Activated CD8-positive, alpha-beta memory T cell treated with anti-CD3 and anti-CD28 coated beads, Interleukin-2, amount 10 ng/mL, durations not matched to agents 7 days and 5 days (primary cell): ENCODE measurements around the gene PM20D2. TPM values are rescaled to one million over a fixed set of nuclear protein-coding genes. Genes with fewer than 3 reads are reported as not detected.

Experiments used
- ATAC-seq: fragments of 150-1000 bp; cut with Tn5 transposase; one replicate; pipeline ENCODE4 v1.10.0; 2021; ENCODE audit warnings: moderate library complexity
- CTCF ChIA-PET: fragments of 350-600 bp; sonication (Branson Sonifier 250); formaldehyde crosslinking; loops from one replicate; lab custom pipeline; 2021; ENCODE audit warnings: antibody characterized with exemption; lab: Charles Lee
- DNase-seq: peaks from one replicate; pipeline ENCODE4 v3.0.0-alpha.2; 2020
- H3K27ac Mint-ChIP-seq: one replicate; pipeline ENCODE4 v1.8.0; 2021; ENCODE audit warnings: mild to moderate bottlenecking, mixed read lengths
- H3K27me3 Mint-ChIP-seq: one replicate; pipeline ENCODE4 v1.8.0; 2021; ENCODE audit warnings: mixed read lengths
- H3K36me3 Mint-ChIP-seq: one replicate; pipeline ENCODE4 v1.8.0; 2021; ENCODE audit warnings: mild to moderate bottlenecking, mixed read lengths
- H3K4me1 Mint-ChIP-seq: one replicate; pipeline ENCODE4 v1.8.0; 2021; ENCODE audit warnings: mixed read lengths
- H3K4me3 Mint-ChIP-seq: one replicate; pipeline ENCODE4 v1.8.0; 2021; ENCODE audit warnings: mild to moderate bottlenecking, moderate library complexity, mixed read lengths
- H3K9me3 Mint-ChIP-seq: one replicate; pipeline ENCODE4 v1.8.0; 2022; ENCODE audit warnings: low read depth, mixed read lengths
- total RNA-seq, 2 experiments: library from RNA; stranded (reverse); gene quantifications; one replicate each; pipeline ENCODE4 v1.2.3, GENCODE V29; 2021

PM20D2 gene
- total RNA-seq, 2 experiments from 2014 or later: 13.1 to 16.6 TPM

DNA sequence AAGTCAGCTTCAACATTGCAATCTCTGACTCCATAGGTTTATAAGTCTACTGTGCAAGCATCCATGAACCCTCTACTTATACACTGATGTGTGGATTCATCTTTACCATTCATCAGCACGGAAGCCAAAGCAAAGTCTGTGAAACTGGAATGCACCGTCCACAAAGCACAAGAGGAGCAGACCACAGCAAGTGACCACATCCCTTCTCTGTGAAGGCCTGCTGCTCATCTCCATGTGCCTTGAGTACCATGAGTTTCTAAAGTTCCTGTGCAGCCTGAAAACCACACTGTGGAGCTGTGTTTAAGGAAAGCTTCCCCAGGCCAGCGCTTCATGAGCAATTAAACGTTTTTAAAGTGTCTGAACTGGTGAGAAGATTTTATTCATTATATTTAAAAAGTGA, 51.3 kb downstream of the PM20D2 start:
- DNase-seq (no peak), ATAC-seq (no peak)
- no peaks in the 10 kb centered on the region for H3K4me1 Mint-ChIP-seq
- no peak overlapping the region for H3K4me3 Mint-ChIP-seq
- peaks cover 5% of the 10 kb centered on the region for H3K36me3 Mint-ChIP-seq
- CTCF ChIA-PET: no interaction called here
- H3K27ac Mint-ChIP-seq: no peak overlapping the region
- H3K9me3 Mint-ChIP-seq: peaks cover 10% of the 10 kb centered on the region
- H3K27me3 Mint-ChIP-seq: peaks cover 18% of the 10 kb centered on the region

DNA sequence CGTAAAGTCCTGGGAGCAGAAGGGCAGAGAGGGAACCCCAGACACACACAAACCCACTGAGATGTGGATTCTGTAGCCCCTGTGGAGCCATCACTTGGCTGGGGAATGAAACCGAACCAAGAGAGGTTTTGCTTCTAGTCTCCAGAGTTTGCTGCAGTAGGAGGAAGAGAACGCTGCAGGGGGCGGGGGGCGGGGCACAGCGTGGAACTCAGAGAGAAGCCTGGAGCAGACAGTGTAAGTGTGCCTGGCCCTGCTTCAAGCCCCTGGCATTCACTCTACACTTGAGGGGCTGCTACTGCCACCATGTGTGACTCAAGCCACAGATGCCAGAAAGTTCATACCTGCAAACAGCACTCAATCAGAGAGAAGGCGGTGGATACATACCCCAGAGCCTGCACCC, 52.4 kb downstream of the PM20D2 start:
- Mint-ChIP-seq H3K36me3 (peaks cover 5% of the 10 kb centered on the region), H3K27ac (peak overlapping the region; percentile 15), H3K9me3 (peaks cover 10% of the 10 kb centered on the region), H3K4me3 (no peak overlapping the region), H3K4me1 (no peaks in the 10 kb centered on the region), H3K27me3 (peaks cover 18% of the 10 kb centered on the region)
- CTCF ChIA-PET: no interaction called here
- ATAC-seq: no peak
- no peak for DNase-seq

DNA sequence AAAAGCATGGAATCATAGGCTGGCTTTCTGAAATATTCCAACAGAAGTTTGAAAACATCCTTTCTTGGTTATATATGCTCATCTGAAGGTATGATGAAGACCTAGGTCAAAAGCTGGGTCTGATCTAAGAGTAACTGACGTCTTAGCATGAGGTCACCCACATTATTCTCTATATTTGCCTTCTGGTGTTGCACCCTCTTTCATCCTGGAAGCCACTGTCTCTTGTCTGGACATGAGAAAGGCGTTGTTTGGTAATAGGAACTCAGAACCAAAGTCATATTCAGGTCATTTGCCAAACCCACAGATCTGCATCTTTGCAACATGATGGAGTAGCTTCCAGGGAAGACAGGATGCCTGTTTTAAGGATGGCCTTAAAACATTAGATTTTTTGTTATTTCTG, 53.7 kb downstream of the PM20D2 start:
- Mint-ChIP-seq H3K27ac (no peak overlapping the region), H3K4me1 (no peaks in the 10 kb centered on the region), H3K4me3 (no peak overlapping the region), H3K27me3 (peaks cover 17% of the 10 kb centered on the region), H3K36me3 (peaks cover 4% of the 10 kb centered on the region), H3K9me3 (peaks cover 9% of the 10 kb centered on the region)
- CTCF ChIA-PET: no interaction called here
- no peak for ATAC-seq
- no peak for DNase-seq

DNA sequence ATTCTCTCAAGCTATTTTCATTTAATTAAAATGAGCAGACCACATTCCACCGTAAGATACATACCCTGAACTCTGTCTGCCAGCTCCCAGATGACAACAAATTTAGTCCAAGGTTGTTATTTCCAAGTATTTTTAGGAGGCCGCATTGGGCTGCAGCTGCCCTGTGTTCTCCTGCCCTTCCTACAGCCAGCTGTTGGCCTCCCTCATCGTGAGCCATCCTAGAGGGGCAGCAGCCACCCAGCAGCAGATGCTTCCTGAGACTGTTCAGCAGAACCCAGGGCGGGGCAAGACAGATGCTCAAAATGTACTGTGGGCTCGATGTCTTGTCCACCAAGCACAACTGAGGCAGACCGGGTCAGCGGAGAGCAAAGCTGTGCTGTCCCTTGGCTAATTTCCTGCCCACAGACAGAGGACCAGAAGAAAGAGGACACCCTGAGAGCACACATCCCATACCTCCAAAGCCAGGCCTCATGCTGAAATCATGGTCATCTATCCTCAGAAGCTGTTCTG, 54.9 kb downstream of the PM20D2 start:
- no peak for ATAC-seq
- Mint-ChIP-seq H3K27me3 (peaks cover 12% of the 10 kb centered on the region), H3K9me3 (peaks cover 2% of the 10 kb centered on the region), H3K4me3 (no peak overlapping the region), H3K36me3 (no peaks in the 10 kb centered on the region), H3K4me1 (no peaks in the 10 kb centered on the region), H3K27ac (no peak overlapping the region)
- CTCF ChIA-PET: interaction anchor here (0.6 kb wide), 1 partner anchor 34 kb away, joined by 3 read pairs; no protein-coding TSS in a partner anchor
- DNase-seq: no peak

DNA sequence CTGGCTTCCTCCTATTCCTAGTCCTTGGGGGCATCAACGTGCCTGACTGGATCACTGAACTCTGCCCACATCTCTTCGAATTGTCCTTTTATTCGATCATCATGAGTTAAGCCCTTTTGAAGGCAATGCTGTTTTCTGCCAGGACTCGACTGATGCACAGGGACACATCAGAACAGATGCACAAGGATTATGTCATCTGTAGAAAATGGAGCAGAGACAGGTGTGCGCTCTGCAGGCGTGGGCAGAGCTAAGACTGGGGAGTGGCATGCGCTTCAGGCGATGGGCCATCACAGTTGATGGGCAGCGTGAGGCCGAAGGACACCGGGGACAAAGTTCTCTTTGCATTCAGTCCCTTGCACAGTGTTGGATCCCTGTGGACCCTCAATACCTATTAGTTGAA, 58.2 kb downstream of the PM20D2 start:
- CTCF ChIA-PET: no interaction called here
- Mint-ChIP-seq H3K27ac (no peak overlapping the region), H3K36me3 (no peaks in the 10 kb centered on the region), H3K4me1 (no peaks in the 10 kb centered on the region), H3K27me3 (peaks cover 4% of the 10 kb centered on the region), H3K9me3 (no peaks in the 10 kb centered on the region), H3K4me3 (no peak overlapping the region)
- no peak for ATAC-seq
- no peak for DNase-seq

DNA sequence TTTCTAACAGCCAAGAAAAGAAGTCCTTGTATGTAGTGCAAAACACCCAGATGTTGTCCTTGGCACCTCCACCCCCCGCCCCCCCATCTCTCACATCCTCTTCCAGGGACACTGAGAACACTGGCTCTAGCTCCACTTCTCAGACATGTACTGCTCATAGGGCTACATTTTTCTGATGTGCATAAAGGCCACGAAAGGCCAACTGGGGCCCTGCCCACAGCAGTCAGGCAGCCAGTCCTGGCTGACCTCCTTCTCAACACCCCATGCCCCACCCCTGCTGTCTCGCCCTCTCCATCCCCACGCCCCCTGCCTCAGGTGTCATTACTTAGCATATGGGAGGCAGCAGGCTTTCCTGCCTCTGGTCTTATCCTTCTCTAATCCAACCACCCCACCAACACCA, 60.0 kb downstream of the PM20D2 start:
- Mint-ChIP-seq H3K27me3 (no peaks in the 10 kb centered on the region), H3K4me1 (no peaks in the 10 kb centered on the region), H3K9me3 (no peaks in the 10 kb centered on the region), H3K4me3 (no peak overlapping the region), H3K36me3 (no peaks in the 10 kb centered on the region), H3K27ac (no peak overlapping the region)
- ATAC-seq (no peak), DNase-seq (no peak)
- CTCF ChIA-PET: no interaction called here

DNA sequence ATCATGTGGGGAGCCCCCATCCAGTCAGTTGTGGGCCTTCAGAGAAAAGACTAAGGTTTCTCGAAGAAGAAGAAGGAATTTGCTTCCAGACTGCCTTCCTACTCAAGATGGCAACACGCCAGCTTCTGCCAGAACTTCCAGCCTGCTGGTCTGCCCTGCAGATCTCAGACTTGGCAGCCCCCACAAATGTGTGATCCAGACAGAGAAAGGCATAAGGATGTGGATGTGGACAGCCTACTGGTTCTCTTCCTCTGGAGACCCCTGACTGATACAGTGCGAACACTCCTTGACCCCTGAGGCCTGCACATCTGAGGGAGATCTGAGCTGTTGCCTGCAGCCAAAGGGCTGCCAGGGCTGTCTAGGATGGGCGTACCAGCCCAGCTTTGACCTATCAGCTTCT, 62.7 kb downstream of the PM20D2 start:
- no peak overlapping the region for H3K4me3 Mint-ChIP-seq
- ATAC-seq (no peak), DNase-seq (no peak)
- no peak overlapping the region for H3K27ac Mint-ChIP-seq
- CTCF ChIA-PET: interaction anchor here (0.5 kb wide), 1 partner anchor 680 kb away, joined by 3 read pairs; no protein-coding TSS in a partner anchor
- no peaks in the 10 kb centered on the region for H3K36me3 Mint-ChIP-seq
- H3K27me3 Mint-ChIP-seq: no peaks in the 10 kb centered on the region
- no peaks in the 10 kb centered on the region for H3K4me1 Mint-ChIP-seq
- H3K9me3 Mint-ChIP-seq: no peaks in the 10 kb centered on the region

DNA sequence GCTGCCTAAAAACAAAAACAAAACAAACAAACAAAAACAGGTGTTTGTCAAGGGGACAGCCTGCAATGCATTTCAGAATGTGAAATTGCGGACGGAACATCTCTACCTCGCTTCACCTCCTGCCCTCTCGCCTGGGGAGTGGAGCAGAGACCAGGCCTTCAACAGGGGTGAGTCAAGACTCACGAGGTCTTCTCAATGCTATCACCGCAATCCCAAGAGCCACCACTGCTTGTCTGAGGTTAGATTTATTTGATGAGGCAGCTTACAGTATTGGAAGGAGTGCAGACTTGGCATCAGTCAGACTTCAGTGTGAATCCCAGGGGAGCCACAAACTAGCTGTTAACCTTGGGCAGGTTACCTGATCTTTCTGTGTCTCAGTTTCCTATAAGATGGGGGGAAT, 63.6 kb downstream of the PM20D2 start:
- DNase-seq (no peak), ATAC-seq (no peak)
- no peaks in the 10 kb centered on the region for H3K9me3 Mint-ChIP-seq
- H3K4me1 Mint-ChIP-seq: no peaks in the 10 kb centered on the region
- H3K4me3 Mint-ChIP-seq: no peak overlapping the region
- CTCF ChIA-PET: no interaction called here
- H3K27ac Mint-ChIP-seq: no peak overlapping the region
- H3K27me3 Mint-ChIP-seq: peaks cover 3% of the 10 kb centered on the region
- no peaks in the 10 kb centered on the region for H3K36me3 Mint-ChIP-seq

DNA sequence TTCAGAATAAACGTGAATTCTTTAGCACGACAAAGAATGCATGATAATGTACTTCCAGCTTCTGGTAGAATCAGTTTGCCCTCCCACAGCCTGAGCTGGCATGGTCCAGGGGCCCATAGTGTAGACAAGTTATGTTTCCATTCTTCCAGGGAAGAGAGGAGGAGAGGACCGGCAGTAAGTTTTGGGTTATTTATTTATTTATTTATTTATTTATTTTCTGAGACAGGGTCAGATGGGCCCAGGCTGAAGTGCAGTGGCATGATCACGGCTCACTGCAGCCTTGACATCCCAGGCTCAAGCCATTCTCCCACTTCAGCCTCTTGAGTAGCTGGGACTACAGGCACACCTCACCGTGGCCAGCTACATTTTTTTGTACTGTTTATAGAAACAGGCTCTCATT, 66.6 kb downstream of the PM20D2 start:
- CTCF ChIA-PET: no interaction called here
- no peak for ATAC-seq

DNA sequence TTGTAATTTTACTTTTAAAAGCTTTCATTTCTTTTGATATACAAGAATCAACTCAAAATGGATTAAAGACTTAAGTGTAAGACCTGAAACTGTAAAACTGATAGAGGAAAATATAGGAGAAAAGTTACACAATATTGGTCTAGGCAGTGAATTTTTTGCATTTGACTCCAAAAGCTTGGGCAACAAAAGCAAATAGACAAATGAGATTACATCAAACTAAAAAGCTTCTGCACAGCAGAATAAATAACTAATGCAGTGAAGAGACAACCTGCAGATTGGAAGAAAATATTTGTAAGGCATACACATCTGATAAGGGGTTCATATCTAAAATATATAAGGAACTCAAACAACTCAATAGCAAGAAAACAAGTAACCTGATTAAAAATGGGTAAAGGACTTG, 68.3 kb downstream of the PM20D2 start:
- no peaks in the 10 kb centered on the region for H3K9me3 Mint-ChIP-seq
- ATAC-seq: no peak
- no peak for DNase-seq
- no peak overlapping the region for H3K27ac Mint-ChIP-seq
- CTCF ChIA-PET: no interaction called here
- H3K27me3 Mint-ChIP-seq: peaks cover 24% of the 10 kb centered on the region
- H3K36me3 Mint-ChIP-seq: no peaks in the 10 kb centered on the region
- H3K4me1 Mint-ChIP-seq: no peaks in the 10 kb centered on the region
- no peak overlapping the region for H3K4me3 Mint-ChIP-seq

More for the DNA sequence above, 66.6 kb downstream of the PM20D2 start:
- Mint-ChIP-seq H3K4me1 (no peaks in the 10 kb centered on the region), H3K27me3 (peaks cover 17% of the 10 kb centered on the region), H3K36me3 (no peaks in the 10 kb centered on the region), H3K9me3 (no peaks in the 10 kb centered on the region), H3K27ac (no peak overlapping the region), H3K4me3 (no peak overlapping the region)
- DNase-seq: no peak

Other genes starting within 250 kb of the PM20D2 start
- 10 to 100 TPM; 19.9 to 25.1 TPM for gene RNGTT, start 182.4 kb upstream of the PM20D2 start, total RNA-seq
- 10 to 100 TPM; 66.9 to 71.8 TPM for gene PNRC1, start 65.3 kb upstream of the PM20D2 start, total RNA-seq
- not detected for gene SRSF12, start 28.0 kb upstream of the PM20D2 start, total RNA-seq
- gene GABRR1, start 71.3 kb downstream of the PM20D2 start, total RNA-seq: not detected
- 1 to 10 TPM in 1 of 2 experiments, under 1 TPM in 1; 0.67 to 1.0 TPM for gene GABRR2, start 169.2 kb downstream of the PM20D2 start, total RNA-seq
- 10 to 100 TPM; 26.1 to 31.2 TPM for gene UBE2J1, start 206.7 kb downstream of the PM20D2 start, total RNA-seq